NCI-H1436 treated with DMSO at 0.1 percent for 48 hours (cell line): ENCODE results near the gene KRTAP5-2.
"Not testable (repeated sequence)": the region's sequence is repeated elsewhere in the genome, so short reads cannot be mapped to it uniquely, and the experiment has no call there.

Source experiments
- DNase-seq: peaks from one replicate; lab custom pipeline; 2025; lab: John Stamatoyannopoulos, UW

KRTAP5-2 gene

GRCh38 chr11:1628506-1629325 lies 30.6 kb upstream of the KRTAP5-2 start:
- no peak for DNase-seq

- no peak for DNase-seq
Measured at GRCh38 chr11:1625541-1625940, 27.4 kb upstream of the KRTAP5-2 start.

- no peak for DNase-seq
Measured at GRCh38 chr11:1624621-1625020, 26.5 kb upstream of the KRTAP5-2 start.

GRCh38 chr11:1623716-1624115 lies 25.6 kb upstream of the KRTAP5-2 start:
- DNase-seq: no peak

GRCh38 chr11:1622086-1622485 lies 24.0 kb upstream of the KRTAP5-2 start, which contains the start of gene KRTAP5-4:
KRTAP5-4 (minus strand) TSS chr11:1622138; CDS start chr11:1622093, 45 bp downstream.
- no peak for DNase-seq

- DNase-seq: no peak
Measured at GRCh38 chr11:1619449-1619848, 21.4 kb upstream of the KRTAP5-2 start.

GRCh38 chr11:1618231-1618630 lies 20.1 kb upstream of the KRTAP5-2 start:
- DNase-seq: no peak

- DNase-seq: no peak
Measured at GRCh38 chr11:1608363-1608762, 10.3 kb upstream of the KRTAP5-2 start, which contains the start of gene KRTAP5-3. KRTAP5-3 (minus strand) TSS chr11:1608463; CDS start chr11:1608385, 78 bp downstream.

GRCh38 chr11:1607901-1608300 lies 9.8 kb upstream of the KRTAP5-2 start:
- DNase-seq: not testable (repeated sequence)

- DNase-seq: not testable (repeated sequence)
Measured at GRCh38 chr11:1607156-1607845, 9.2 kb upstream of the KRTAP5-2 start.

- not testable (repeated sequence) for DNase-seq
Measured at GRCh38 chr11:1605923-1606322, 7.8 kb upstream of the KRTAP5-2 start.

- no peak for DNase-seq
Measured at GRCh38 chr11:1604711-1605110, 6.6 kb upstream of the KRTAP5-2 start.

- no peak for DNase-seq
Measured at GRCh38 chr11:1604181-1604580, 6.1 kb upstream of the KRTAP5-2 start.

- no peak for DNase-seq
Measured at GRCh38 chr11:1603629-1604028, 5.5 kb upstream of the KRTAP5-2 start.

- DNase-seq: not testable (repeated sequence)
Measured at GRCh38 chr11:1601663-1602062, 3.6 kb upstream of the KRTAP5-2 start.

GRCh38 chr11:1600626-1601025 lies 2.5 kb upstream of the KRTAP5-2 start:
- DNase-seq: no peak

- DNase-seq: no peak
Measured at GRCh38 chr11:1598816-1599215, 722 bp upstream of the KRTAP5-2 start.

GRCh38 chr11:1598406-1598805 lies 312 bp upstream of the KRTAP5-2 start:
- DNase-seq: not testable (repeated sequence)

- DNase-seq: no peak
Measured at GRCh38 chr11:1597331-1597993, 632 bp downstream of the KRTAP5-2 start.

- not testable (repeated sequence) for DNase-seq
Measured at GRCh38 chr11:1596576-1597121, 1.4 kb downstream of the KRTAP5-2 start.

- DNase-seq: not testable (repeated sequence)
Measured at GRCh38 chr11:1595994-1596575, 2.0 kb downstream of the KRTAP5-2 start.

- DNase-seq: peak; percentile 27
Measured at GRCh38 chr11:1592628-1593027, 5.5 kb downstream of the KRTAP5-2 start.
